Glutamatergic neuron (in vitro differentiated cells): ENCODE results near the gene ITGB6. TPM values are rescaled to one million over a fixed set of nuclear protein-coding genes. Genes with fewer than 3 reads are reported as not detected.

Experiments
- DNase-seq: peaks from one replicate; pipeline ENCODE4 v3.0.0; 2022
- H3K27ac Mint-ChIP-seq: one replicate; pipeline ENCODE4 v1.8.0; 2020; ENCODE audit warnings: mild to moderate bottlenecking, mixed read lengths, inconsistent platforms; ENCODE audit not compliant: unreplicated experiment
- H3K27me3 Mint-ChIP-seq: one replicate; pipeline ENCODE4 v1.8.0; 2020; ENCODE audit warnings: mild to moderate bottlenecking, moderate library complexity, mixed read lengths, inconsistent platforms; ENCODE audit not compliant: unreplicated experiment
- H3K36me3 Mint-ChIP-seq: one replicate; pipeline ENCODE4 v1.8.0; 2020; ENCODE audit warnings: mild to moderate bottlenecking, mixed read lengths, inconsistent platforms; ENCODE audit not compliant: unreplicated experiment
- H3K4me1 Mint-ChIP-seq: one replicate; pipeline ENCODE4 v1.8.0; 2020; ENCODE audit warnings: mild to moderate bottlenecking, low read depth, mixed read lengths, inconsistent platforms; ENCODE audit not compliant: unreplicated experiment
- H3K4me3 Mint-ChIP-seq: one replicate; pipeline ENCODE4 v1.8.0; 2020; ENCODE audit warnings: mild to moderate bottlenecking, mixed read lengths, inconsistent platforms; ENCODE audit not compliant: unreplicated experiment
- H3K9me3 Mint-ChIP-seq: one replicate; pipeline ENCODE4 v1.8.0; 2020; ENCODE audit warnings: mild to moderate bottlenecking, moderate library complexity, mixed read lengths, inconsistent platforms; ENCODE audit not compliant: unreplicated experiment
- total RNA-seq: library from RNA; stranded (reverse); fragmentation: NEBNext Ultra II Directional; extraction: Animal tissue kit (Norgen Biotek cat#: 25700); gene quantifications from one replicate; pipeline ENCODE4 v1.2.1, GENCODE V29; 2021; ENCODE audit not compliant: unreplicated experiment
- TF ChIP-seq, protein P1 (sequence below): fragments of 200-600 bp; sonication (generic); IDR thresholded peaks from one replicate; pipeline ENCODE4 v1.5.0; 2021; ENCODE audit not compliant: partially characterized antibody, unreplicated experiment

Gene ITGB6
- total RNA-seq, 1 donor from 2014 or later: not detected

DNA sequence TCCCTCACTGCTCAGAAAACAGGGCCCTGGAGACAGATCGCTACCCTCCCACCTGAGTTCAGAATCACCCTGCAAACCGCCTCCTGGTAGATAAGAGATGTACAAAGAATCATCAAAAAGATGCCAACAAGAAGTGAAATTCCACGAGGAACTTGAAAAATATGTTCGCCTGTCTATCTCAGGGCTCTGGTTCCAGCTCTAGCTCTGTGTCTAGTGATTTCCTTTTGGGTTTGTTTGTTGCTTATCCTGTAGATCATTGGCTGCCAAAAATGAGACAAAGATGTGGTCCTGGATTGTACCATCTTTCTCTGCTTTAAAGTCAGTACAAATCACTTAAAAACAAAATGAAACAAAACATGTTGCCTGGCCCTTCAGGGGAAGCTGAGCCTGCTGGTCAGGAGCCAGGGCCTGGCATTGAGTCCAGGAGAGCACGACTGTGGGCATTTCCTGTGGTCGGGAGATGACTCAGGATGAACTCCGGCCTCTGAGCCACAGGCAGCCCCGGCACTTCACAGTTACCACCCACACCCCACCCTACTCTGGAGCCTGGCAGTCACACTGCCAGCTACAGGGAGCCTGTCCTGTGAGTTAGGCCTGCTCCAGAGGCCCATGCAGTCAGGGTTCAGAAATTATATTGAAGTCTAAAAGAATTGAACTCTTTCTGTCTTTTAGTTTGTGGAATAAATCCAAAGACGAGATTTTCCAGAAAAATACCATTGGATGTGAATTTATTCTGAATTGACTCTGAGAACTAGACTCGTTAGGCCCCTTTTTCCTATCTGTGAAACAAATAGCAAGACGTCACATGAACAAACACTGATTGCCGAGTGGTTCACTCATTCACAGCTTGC lies 8.0 kb upstream of the ITGB6 start:
- no peak for DNase-seq
- H3K27ac Mint-ChIP-seq: no peak overlapping the region
- peaks cover 6% of the 10 kb centered on the region for H3K4me1 Mint-ChIP-seq
- TF ChIP-seq, protein P1, sequence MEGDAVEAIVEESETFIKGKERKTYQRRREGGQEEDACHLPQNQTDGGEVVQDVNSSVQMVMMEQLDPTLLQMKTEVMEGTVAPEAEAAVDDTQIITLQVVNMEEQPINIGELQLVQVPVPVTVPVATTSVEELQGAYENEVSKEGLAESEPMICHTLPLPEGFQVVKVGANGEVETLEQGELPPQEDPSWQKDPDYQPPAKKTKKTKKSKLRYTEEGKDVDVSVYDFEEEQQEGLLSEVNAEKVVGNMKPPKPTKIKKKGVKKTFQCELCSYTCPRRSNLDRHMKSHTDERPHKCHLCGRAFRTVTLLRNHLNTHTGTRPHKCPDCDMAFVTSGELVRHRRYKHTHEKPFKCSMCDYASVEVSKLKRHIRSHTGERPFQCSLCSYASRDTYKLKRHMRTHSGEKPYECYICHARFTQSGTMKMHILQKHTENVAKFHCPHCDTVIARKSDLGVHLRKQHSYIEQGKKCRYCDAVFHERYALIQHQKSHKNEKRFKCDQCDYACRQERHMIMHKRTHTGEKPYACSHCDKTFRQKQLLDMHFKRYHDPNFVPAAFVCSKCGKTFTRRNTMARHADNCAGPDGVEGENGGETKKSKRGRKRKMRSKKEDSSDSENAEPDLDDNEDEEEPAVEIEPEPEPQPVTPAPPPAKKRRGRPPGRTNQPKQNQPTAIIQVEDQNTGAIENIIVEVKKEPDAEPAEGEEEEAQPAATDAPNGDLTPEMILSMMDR: no peak
- no peak overlapping the region for H3K4me3 Mint-ChIP-seq
- peaks cover 4% of the 10 kb centered on the region for H3K27me3 Mint-ChIP-seq
- no peaks in the 10 kb centered on the region for H3K36me3 Mint-ChIP-seq
- peaks cover 5% of the 10 kb centered on the region for H3K9me3 Mint-ChIP-seq

DNA sequence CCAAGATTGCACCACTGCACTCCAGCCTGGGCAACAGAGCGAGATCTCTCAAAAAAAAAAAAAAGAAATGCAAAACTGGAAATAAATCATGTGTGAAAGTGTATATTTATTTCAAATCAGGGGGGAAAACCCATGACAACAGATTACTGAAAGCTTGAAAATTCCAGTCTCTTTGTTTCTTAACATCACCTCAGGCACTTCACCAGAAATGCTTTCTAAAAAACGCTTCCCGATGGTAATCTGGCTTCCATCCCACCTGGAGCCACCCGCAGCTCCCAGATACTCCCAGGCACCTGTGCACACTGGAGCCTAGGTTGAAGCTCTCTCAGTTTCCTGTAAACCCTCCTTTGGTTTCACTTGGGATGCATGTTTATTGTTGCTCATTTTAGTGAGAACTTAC lies 7.2 kb upstream of the ITGB6 start:
- TF ChIP-seq, protein P1: no peak
- no peaks in the 10 kb centered on the region for H3K36me3 Mint-ChIP-seq
- H3K4me1 Mint-ChIP-seq: peaks cover 6% of the 10 kb centered on the region
- H3K4me3 Mint-ChIP-seq: no peak overlapping the region
- H3K9me3 Mint-ChIP-seq: peaks cover 5% of the 10 kb centered on the region
- DNase-seq: no peak
- H3K27ac Mint-ChIP-seq: no peak overlapping the region
- peaks cover 4% of the 10 kb centered on the region for H3K27me3 Mint-ChIP-seq

DNA sequence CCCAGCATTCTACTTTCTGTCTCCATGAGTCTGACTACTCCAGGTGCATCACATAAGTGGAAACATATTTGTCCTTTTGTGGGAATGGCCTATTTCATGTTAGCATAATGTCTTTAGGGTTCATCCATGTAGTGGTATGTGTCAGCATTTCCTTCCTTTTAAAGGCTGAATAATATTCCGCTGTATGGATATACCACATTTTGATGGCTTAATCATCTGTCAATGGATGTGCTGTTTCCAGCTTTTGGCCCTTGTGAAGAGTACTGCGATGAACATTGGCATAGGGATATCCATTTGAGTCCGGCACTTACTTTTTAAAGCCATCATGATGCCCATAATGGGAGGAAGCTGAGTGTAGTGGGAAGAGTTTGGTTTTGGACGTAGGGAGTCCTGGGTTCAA lies 6.4 kb upstream of the ITGB6 start:
- Mint-ChIP-seq H3K9me3 (peaks cover 6% of the 10 kb centered on the region), H3K27me3 (peaks cover 4% of the 10 kb centered on the region), H3K4me3 (no peak overlapping the region), H3K36me3 (no peaks in the 10 kb centered on the region), H3K4me1 (peaks cover 5% of the 10 kb centered on the region), H3K27ac (no peak overlapping the region)
- no peak for DNase-seq
- TF ChIP-seq, protein P1: no peak

DNA sequence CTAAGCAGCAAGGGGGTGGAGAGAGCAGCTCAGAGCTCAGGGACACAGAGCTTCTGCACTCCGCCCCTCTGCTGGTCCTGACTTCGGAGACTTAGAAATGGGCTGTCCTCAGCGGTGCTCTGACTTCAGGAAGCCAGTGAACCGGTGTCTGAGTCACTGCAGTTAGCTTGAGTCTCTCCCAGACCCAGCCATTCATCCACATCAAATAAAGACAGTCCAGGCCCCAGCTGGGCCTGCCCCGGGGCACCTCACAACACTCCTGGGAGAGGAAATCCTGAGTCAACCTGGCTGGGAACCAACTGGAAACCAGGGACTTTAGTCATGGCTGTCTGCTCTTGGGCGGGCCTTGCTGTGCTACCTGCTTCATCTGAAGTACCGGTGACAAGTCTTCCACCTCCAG lies 5.4 kb upstream of the ITGB6 start:
- Mint-ChIP-seq H3K27ac (no peak overlapping the region), H3K4me1 (peaks cover 3% of the 10 kb centered on the region), H3K36me3 (no peaks in the 10 kb centered on the region), H3K27me3 (peaks cover 4% of the 10 kb centered on the region), H3K9me3 (peaks cover 6% of the 10 kb centered on the region), H3K4me3 (no peak overlapping the region)
- no peak for DNase-seq
- TF ChIP-seq, protein P1: no peak

DNA sequence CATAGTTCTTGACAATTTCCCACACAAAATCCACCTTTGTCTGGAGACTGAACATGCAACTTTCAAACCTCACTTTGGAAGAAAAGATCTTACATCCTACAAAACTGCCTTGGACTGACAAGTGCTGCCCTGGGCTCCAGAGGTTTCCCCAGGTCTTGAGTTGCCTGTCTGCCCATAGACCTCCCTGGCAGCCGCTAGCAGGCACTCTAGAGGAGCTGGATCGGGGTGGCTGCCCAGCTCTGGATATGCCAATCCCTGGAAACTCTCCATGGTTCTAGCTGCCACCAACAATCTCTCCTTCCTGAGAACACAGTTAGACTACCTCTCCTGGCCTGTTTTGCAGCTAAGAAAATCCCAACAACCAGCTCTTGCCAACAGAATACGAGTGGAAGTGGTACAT lies 3.4 kb upstream of the ITGB6 start:
- Mint-ChIP-seq H3K4me1 (no peaks in the 10 kb centered on the region), H3K9me3 (peaks cover 3% of the 10 kb centered on the region), H3K27ac (no peak overlapping the region), H3K27me3 (peaks cover 4% of the 10 kb centered on the region), H3K36me3 (no peaks in the 10 kb centered on the region), H3K4me3 (no peak overlapping the region)
- DNase-seq: no peak
- TF ChIP-seq, protein P1: no peak
